ENCODE measurements around the gene FILIP1. TPM values are rescaled to one million over a fixed set of nuclear protein-coding genes. Genes with fewer than 3 reads are reported as not detected.

The FILIP1 gene
- total and polyA plus RNA-seq, 4 experiments from 2014 or later = not detected

DNA sequence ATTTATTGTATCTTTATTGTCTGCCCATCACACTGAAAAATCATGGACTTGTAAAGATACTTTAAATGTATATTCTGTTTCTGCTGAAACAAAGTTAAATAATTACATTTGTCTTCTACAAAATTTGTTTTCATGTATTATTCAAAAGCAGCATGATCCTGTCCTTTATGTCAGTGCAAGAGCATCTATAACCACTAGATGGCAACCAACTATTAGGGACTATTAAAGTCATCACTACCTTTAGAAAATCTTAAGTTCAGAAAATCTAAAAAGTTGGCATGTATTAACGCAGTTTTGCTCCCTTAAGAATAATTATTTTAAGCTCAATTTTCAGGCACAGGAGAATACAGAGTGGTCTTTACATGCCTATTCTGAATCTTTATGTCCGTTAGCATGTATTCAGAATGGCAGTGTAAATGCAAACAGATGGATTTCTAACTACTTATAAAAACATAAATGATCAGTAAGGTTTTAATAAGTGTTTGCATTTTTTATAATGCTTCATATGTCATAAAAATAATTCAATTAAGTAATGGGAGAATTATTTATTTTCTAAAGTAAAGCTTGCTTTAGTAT, 226.8 kb downstream of the FILIP1 start:
- H3K27me3 ChIP-seq (ENCODE audit: insufficient read depth, low read length) = no peaks in the 10 kb centered on the region
- POLR2A ChIA-PET (ENCODE audit: partially characterized antibody) = interaction anchor here (0.9 to 1.7 kb wide), 3 partner anchors 18 to 336 kb away, joined by 3 to 4 read pairs (median 3); partner anchors contain the start of gene COX7A2
- peaks cover 12 to 35% of the 10 kb centered on the region in 2 donors for H3K36me3 Mint-ChIP-seq
- intact Hi-C loops (cut with micrococcal nuclease) = loop anchor here (1.0 to 2.0 kb wide), 3 partner anchors 18 to 259 kb away; partner anchors contain the start of gene TMEM30A
- H3K4me3 ChIP-seq (ENCODE audit: low read length in 2 of 2) = no peak overlapping the region
- no peaks in the 10 kb centered on the region for H3K27me3 Mint-ChIP-seq
- H3K36me3 ChIP-seq (ENCODE audit: insufficient read depth, low read length) = peaks cover 17% of the 10 kb centered on the region
- H3K27ac Mint-ChIP-seq = no peak overlapping the region
- CTCF ChIA-PET (ENCODE audit: partially characterized antibody) = interaction anchor here (0.9 to 3.1 kb wide), 20 partner anchors 8 to 289 kb away, joined by 3 to 22 read pairs (median 5); partner anchors contain the start of genes COX7A2 and TMEM30A
- peaks cover 15% of the 10 kb centered on the region for H3K4me1 ChIP-seq (ENCODE audit: insufficient read depth, low read length)
- H3K27ac ChIP-seq (ENCODE audit: low read depth, low read length) = no peak overlapping the region
- peak in 4 of 5 donors; percentile 41 to 43 (median 41) for DNase-seq
- no peaks in the 10 kb centered on the region for H3K9me3 ChIP-seq (ENCODE audit: control insufficient read depth in 1 of 2, low read length in 2 of 2)
- H3K9me3 Mint-ChIP-seq = no peaks in the 10 kb centered on the region
- H3K4me3 Mint-ChIP-seq = no peak overlapping the region
- H3K4me1 Mint-ChIP-seq = peaks cover 29 to 48% (median 39%) of the 10 kb centered on the region in 4 donors

DNA sequence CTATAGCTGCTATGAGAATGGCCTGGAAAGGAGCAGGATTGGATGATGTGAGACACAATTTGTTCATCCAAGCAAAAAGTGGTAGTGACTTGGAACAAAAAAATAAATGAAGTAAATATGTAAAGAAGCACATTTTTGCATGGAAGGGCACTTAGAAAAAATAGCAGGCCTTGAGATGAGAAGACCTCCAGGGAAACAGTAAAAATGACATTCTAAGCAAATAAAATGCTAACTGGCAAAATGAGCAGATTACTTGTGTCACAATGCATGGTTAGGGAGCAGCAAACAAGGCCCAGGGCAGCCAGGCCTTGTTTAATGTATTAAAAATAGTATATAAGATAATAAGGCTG, 230.2 kb downstream of the FILIP1 start:
- H3K27me3 ChIP-seq (ENCODE audit: insufficient read depth, low read length) = no peaks in the 10 kb centered on the region
- Mint-ChIP-seq H3K9me3 (no peaks in the 10 kb centered on the region), H3K4me3 (no peak overlapping the region), H3K4me1 (peaks cover 12 to 19% (median 15%) of the 10 kb centered on the region in 4 donors), H3K36me3 (peaks cover 20 to 52% of the 10 kb centered on the region in 2 donors), H3K27me3 (no peaks in the 10 kb centered on the region), H3K27ac (no peak overlapping the region)
- ChIA-PET CTCF (ENCODE audit: partially characterized antibody) (interaction anchor here (1.7 kb wide), 1 partner anchor 34 kb away, joined by 6 read pairs; no protein-coding TSS in a partner anchor), POLR2A (ENCODE audit: partially characterized antibody) (no interaction called here)
- no peak for DNase-seq
- no peaks in the 10 kb centered on the region for H3K9me3 ChIP-seq (ENCODE audit: control insufficient read depth in 1 of 2, low read length in 2 of 2)
- no peak overlapping the region for H3K4me3 ChIP-seq (ENCODE audit: low read length in 2 of 2)
- no peak overlapping the region for H3K27ac ChIP-seq (ENCODE audit: low read depth, low read length)
- peaks cover 12% of the 10 kb centered on the region for H3K4me1 ChIP-seq (ENCODE audit: insufficient read depth, low read length)
- H3K36me3 ChIP-seq (ENCODE audit: insufficient read depth, low read length) = peaks cover 46% of the 10 kb centered on the region
- intact Hi-C loops (cut with micrococcal nuclease) = no loop called here

DNA sequence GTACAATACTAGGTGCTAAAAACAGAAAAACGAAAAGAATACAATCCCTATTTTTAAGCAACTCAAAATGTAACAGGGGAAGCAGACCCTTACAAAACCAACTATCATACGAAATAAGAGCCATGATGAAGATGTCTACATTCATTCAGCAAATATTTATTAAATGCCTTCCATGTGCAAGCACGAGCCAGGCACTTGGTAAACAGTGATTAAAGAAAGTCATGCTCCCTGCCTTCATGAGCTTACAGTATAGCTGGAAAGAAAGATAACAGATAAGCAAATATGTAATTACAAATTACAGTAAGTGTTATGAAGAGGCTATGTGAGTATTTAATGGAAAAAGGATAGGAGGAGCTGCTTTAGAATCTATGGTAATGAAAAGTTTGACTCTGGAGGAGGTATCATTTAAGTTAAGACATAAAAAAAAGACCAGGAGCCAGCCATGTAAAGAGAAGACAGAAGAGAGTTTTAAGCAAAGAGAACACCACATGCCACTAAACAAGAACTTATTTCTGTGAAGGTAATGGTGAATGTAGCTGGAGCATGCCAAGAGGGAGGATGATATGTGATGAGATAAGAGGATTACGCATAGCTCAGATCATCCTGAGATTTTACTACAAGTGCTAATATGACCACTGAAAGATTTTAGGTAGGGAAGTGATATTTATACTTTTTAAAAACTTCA, 230.7 kb downstream of the FILIP1 start:
- peaks cover 21 to 55% of the 10 kb centered on the region in 2 donors for H3K36me3 Mint-ChIP-seq
- DNase-seq = no peak
- POLR2A ChIA-PET (ENCODE audit: partially characterized antibody) = no interaction called here
- peaks cover 8% of the 10 kb centered on the region for H3K4me1 ChIP-seq (ENCODE audit: insufficient read depth, low read length)
- no peaks in the 10 kb centered on the region for H3K9me3 ChIP-seq (ENCODE audit: control insufficient read depth in 1 of 2, low read length in 2 of 2)
- peaks cover 11 to 17% (median 13%) of the 10 kb centered on the region in 4 donors for H3K4me1 Mint-ChIP-seq
- intact Hi-C loops (cut with micrococcal nuclease) = no loop called here
- H3K27me3 Mint-ChIP-seq = no peaks in the 10 kb centered on the region
- peaks cover 49% of the 10 kb centered on the region for H3K36me3 ChIP-seq (ENCODE audit: insufficient read depth, low read length)
- CTCF ChIA-PET (ENCODE audit: partially characterized antibody) = interaction anchor here (1.6 to 1.7 kb wide), 2 partner anchors 9 to 34 kb away, joined by 3 to 6 read pairs; no protein-coding TSS in a partner anchor
- H3K27me3 ChIP-seq (ENCODE audit: insufficient read depth, low read length) = no peaks in the 10 kb centered on the region
- no peak overlapping the region for H3K4me3 Mint-ChIP-seq
- H3K9me3 Mint-ChIP-seq = no peaks in the 10 kb centered on the region
- no peak overlapping the region for H3K27ac Mint-ChIP-seq
- H3K4me3 ChIP-seq (ENCODE audit: low read length in 2 of 2) = no peak overlapping the region
- H3K27ac ChIP-seq (ENCODE audit: low read depth, low read length) = no peak overlapping the region

DNA sequence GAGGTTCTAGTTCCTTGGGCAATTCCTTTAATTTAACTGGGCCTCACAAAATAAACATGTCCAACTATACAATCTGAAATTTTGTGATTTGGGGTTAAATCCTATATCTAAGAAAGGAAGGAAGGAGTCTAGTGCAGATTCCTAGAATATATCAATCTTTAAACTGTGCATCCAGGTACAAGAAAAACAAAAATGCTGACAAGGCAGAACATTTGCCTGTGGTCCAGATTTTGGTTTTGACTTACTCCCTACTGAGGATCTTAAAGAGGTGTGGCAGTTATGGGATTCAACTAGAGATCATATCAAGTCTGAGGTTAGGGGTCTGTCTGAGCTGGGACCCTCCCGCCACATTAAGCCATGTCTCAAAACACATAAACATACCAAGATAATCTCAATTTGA, 232.3 kb downstream of the FILIP1 start:
- H3K9me3 Mint-ChIP-seq = peaks cover 0 to 2% (median 0%) of the 10 kb centered on the region in 8 donors
- H3K27me3 Mint-ChIP-seq = no peaks in the 10 kb centered on the region
- CTCF ChIA-PET (ENCODE audit: partially characterized antibody) = interaction anchor here (1.5 to 1.6 kb wide), 2 partner anchors 9 to 10 kb away, joined by 3 to 4 read pairs; no protein-coding TSS in a partner anchor
- Histone ChIP-seq H3K36me3 (ENCODE audit: insufficient read depth, low read length) (peaks cover 54% of the 10 kb centered on the region), H3K9me3 (ENCODE audit: control insufficient read depth in 1 of 2, low read length in 2 of 2) (no peaks in the 10 kb centered on the region), H3K4me3 (ENCODE audit: low read length in 2 of 2) (no peak overlapping the region), H3K27ac (ENCODE audit: low read depth, low read length) (no peak overlapping the region), H3K27me3 (ENCODE audit: insufficient read depth, low read length) (no peaks in the 10 kb centered on the region), H3K4me1 (ENCODE audit: insufficient read depth, low read length) (no peaks in the 10 kb centered on the region)
- no peak for DNase-seq
- H3K36me3 Mint-ChIP-seq = peaks cover 26 to 64% of the 10 kb centered on the region in 2 donors
- H3K27ac Mint-ChIP-seq = no peak overlapping the region
- POLR2A ChIA-PET (ENCODE audit: partially characterized antibody) = no interaction called here
- intact Hi-C loops (cut with micrococcal nuclease) = no loop called here
- H3K4me1 Mint-ChIP-seq = peaks cover 2 to 5% (median 4%) of the 10 kb centered on the region in 4 donors
- H3K4me3 Mint-ChIP-seq = no peak overlapping the region

DNA sequence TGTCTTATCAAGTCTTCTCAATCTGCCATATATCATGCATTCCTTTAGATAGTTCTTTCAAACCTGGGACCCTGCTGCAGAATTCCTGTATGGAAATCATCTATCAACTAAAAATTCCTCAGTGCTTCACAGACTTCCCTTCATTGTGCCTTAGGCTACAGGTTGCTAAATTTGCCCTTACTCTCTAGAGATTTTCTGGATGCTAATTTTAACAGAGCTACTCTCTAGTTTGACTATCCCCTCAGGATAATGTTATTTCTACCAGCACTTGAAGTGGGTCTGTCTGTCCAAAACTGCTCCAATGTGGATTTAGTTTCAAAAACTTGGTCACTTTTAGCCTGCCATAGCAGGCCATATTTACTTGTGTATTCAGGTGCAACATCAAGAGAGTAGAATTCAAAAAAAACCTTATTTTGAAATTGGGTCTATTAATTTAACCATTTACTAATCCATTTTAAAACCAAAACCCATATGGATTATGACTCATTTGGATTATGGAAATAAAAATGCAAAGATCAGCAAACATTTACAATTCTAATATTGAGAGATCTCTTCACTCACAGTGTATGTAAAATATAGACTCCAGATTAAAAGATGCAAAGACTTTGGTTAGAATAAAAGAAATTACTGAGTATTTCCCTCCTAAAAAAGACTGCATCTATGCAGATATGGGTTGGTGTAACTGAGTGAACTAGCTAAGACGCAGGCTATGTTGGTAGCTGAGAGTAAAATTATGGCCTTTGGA, 236.1 kb downstream of the FILIP1 start:
- ChIA-PET POLR2A (ENCODE audit: partially characterized antibody) (no interaction called here), CTCF (ENCODE audit: partially characterized antibody) (interaction anchor here (1.9 to 2.0 kb wide), 2 partner anchors 14 to 49 kb away, joined by 4 to 8 read pairs; partner anchors contain the start of gene COX7A2)
- no peaks in the 10 kb centered on the region for H3K27me3 ChIP-seq (ENCODE audit: insufficient read depth, low read length)
- H3K9me3 Mint-ChIP-seq = peaks cover 0 to 2% (median 0%) of the 10 kb centered on the region in 8 donors
- no peaks in the 10 kb centered on the region for H3K9me3 ChIP-seq (ENCODE audit: control insufficient read depth in 1 of 2, low read length in 2 of 2)
- peaks cover 30 to 64% of the 10 kb centered on the region in 2 donors for H3K36me3 Mint-ChIP-seq
- intact Hi-C loops (cut with micrococcal nuclease) = no loop called here
- H3K27ac Mint-ChIP-seq = peak overlapping the region in 2 of 7 donors; percentile 12 to 37
- H3K4me3 ChIP-seq (ENCODE audit: low read length in 2 of 2) = no peak overlapping the region
- DNase-seq = no peak
- H3K27ac ChIP-seq (ENCODE audit: low read depth, low read length) = no peak overlapping the region
- H3K27me3 Mint-ChIP-seq = no peaks in the 10 kb centered on the region
- H3K36me3 ChIP-seq (ENCODE audit: insufficient read depth, low read length) = peaks cover 45% of the 10 kb centered on the region
- no peak overlapping the region for H3K4me3 Mint-ChIP-seq
- H3K4me1 Mint-ChIP-seq = no peaks in the 10 kb centered on the region
- H3K4me1 ChIP-seq (ENCODE audit: insufficient read depth, low read length) = no peaks in the 10 kb centered on the region

DNA sequence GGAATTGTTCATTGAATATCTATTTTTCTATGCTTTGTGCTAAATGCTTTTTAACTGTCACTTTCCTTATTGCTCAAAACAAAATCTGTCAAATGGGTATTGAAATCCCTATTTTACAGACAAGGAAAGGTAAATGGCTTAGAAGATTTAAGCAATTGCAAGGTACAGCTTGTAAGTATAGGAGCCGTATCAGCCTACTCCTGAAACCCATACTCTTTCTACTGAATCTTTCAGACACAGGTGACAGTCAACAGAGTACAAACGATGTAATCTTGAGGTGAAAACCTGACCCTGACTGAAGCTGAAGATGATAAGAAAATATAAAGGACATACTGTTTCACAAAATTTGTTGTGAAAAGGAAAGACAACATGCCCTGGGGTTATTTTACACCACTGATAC, 243.0 kb downstream of the FILIP1 start:
- no peaks in the 10 kb centered on the region for H3K9me3 ChIP-seq (ENCODE audit: control insufficient read depth in 1 of 2, low read length in 2 of 2)
- H3K4me3 ChIP-seq (ENCODE audit: low read length in 2 of 2) = no peak overlapping the region
- Mint-ChIP-seq H3K9me3 (no peaks in the 10 kb centered on the region), H3K4me3 (no peak overlapping the region), H3K27ac (no peak overlapping the region), H3K4me1 (peaks cover 0 to 1% (median 0%) of the 10 kb centered on the region in 4 donors), H3K36me3 (peaks cover 7 to 10% of the 10 kb centered on the region in 2 donors), H3K27me3 (peaks cover 2 to 6% of the 10 kb centered on the region in 2 donors)
- H3K27me3 ChIP-seq (ENCODE audit: insufficient read depth, low read length) = no peaks in the 10 kb centered on the region
- no peaks in the 10 kb centered on the region for H3K36me3 ChIP-seq (ENCODE audit: insufficient read depth, low read length)
- intact Hi-C loops (cut with micrococcal nuclease) = no loop called here
- CTCF ChIA-PET (ENCODE audit: partially characterized antibody) = interaction anchor here (1.2 to 1.6 kb wide), 2 partner anchors 16 to 33 kb away, joined by 3 to 4 read pairs; no protein-coding TSS in a partner anchor
- H3K27ac ChIP-seq (ENCODE audit: low read depth, low read length) = no peak overlapping the region
- no peak for DNase-seq
- POLR2A ChIA-PET (ENCODE audit: partially characterized antibody) = no interaction called here
- H3K4me1 ChIP-seq (ENCODE audit: insufficient read depth, low read length) = no peaks in the 10 kb centered on the region
